HG02610 (cell line): Measurements from ENCODE around the gene CCR3.

Source experiments
- ATAC-seq: cut with Tn5 transposase; IDR thresholded peaks from one replicate; pipeline ENCODE4 v1.9.1; 2021; ENCODE audit warnings: mild to moderate bottlenecking, moderate library complexity; ENCODE audit not compliant: unreplicated experiment

Gene CCR3

GRCh38 chr3:46293991-46294833, 52.0 kb downstream of the CCR3 start:
- ATAC-seq = peak; percentile 69

- ATAC-seq = no peak
Observed at GRCh38 chr3:46296826-46297225, 54.6 kb downstream of the CCR3 start.

- no peak for ATAC-seq
Observed at GRCh38 chr3:46297658-46298423, 55.6 kb downstream of the CCR3 start.

GRCh38 chr3:46298871-46299607, 56.8 kb downstream of the CCR3 start:
- ATAC-seq = peak; percentile 76

GRCh38 chr3:46299608-46300460, 57.6 kb downstream of the CCR3 start:
- ATAC-seq = peak; percentile 10

- no peak for ATAC-seq
Observed at GRCh38 chr3:46300461-46300789, 58.2 kb downstream of the CCR3 start.

- no peak for ATAC-seq
Observed at GRCh38 chr3:46301122-46301835, 59.0 kb downstream of the CCR3 start.

GRCh38 chr3:46303240-46303639, 61.0 kb downstream of the CCR3 start:
- no peak for ATAC-seq

GRCh38 chr3:46304739-46305138, 62.5 kb downstream of the CCR3 start:
- no peak for ATAC-seq

GRCh38 chr3:46312991-46313390, 70.7 kb downstream of the CCR3 start:
- no peak for ATAC-seq

- no peak for ATAC-seq
Observed at GRCh38 chr3:46314517-46314916, 72.3 kb downstream of the CCR3 start.

- no peak for ATAC-seq
Observed at GRCh38 chr3:46316206-46316605, 73.9 kb downstream of the CCR3 start.
